GM12878 (cell line): ENCODE results near the gene ZCCHC24. TPM values are rescaled to one million over a fixed set of nuclear protein-coding genes. Genes with fewer than 3 reads are reported as not detected.

Source experiments
- ATAC-seq: fragments of 200-7000 bp; cut with Tn5 transposase; 3 replicates; pipeline ENCODE4 v1.9.1; 2020; ENCODE audit warnings: mild to moderate bottlenecking, moderate library complexity
- BruUV-seq: library from RNA; stranded (reverse); fragments of 400-500 nt; replicated peaks from 2 replicates; lab custom pipeline; 2021; lab: Mats Ljungman, UMichigan
- CTCF ChIA-PET: fragments of 300-600 bp; sonication (Branson Sonifier 250); formaldehyde crosslinking; extraction: SDS; loops from one replicate; lab custom pipeline; 2021; ENCODE audit warnings: inconsistent platforms; lab: Yijun Ruan, JAX
- POLR2A ChIA-PET: fragments of 350-600 bp; formaldehyde crosslinking; extraction: SDS; loops from one replicate; lab custom pipeline; 2021; ENCODE audit warnings: inconsistent platforms; lab: Charles Lee
- RAD21 ChIA-PET: fragments of 300-600 bp; sonication (Branson Sonifier 250); formaldehyde crosslinking; loops from one replicate; lab custom pipeline; 2023; ENCODE audit warnings: antibody characterized with exemption; ENCODE audit not compliant: unreplicated experiment; lab: Charles Lee
- SMC1A ChIA-PET: fragments of 300-600 bp; sonication (Branson Sonifier 250); formaldehyde crosslinking; loops from one replicate; lab custom pipeline; 2023; ENCODE audit not compliant: unreplicated experiment, uncharacterized antibody; lab: Charles Lee
- DNase-seq: peaks from one replicate; pipeline ENCODE4 v3.0.0-alpha.2; 2011; ENCODE audit warnings: low read depth, low spot score
- FAIRE-seq: peaks from 3 replicates; lab custom pipeline; 2011; peaks lifted over from hg19 to GRCh38; lab: Jason Lieb, UNC
- H2AFZ ChIP-seq: 2 replicates; pipeline ENCODE4 v1.6.0; 2011; ENCODE audit warnings: low read depth, low read length, control low read depth; ENCODE audit not compliant: control insufficient read depth
- H3K27ac ChIP-seq: 2 replicates; pipeline ENCODE4 v1.5.1; 2011; ENCODE audit warnings: control low read depth; ENCODE audit not compliant: control insufficient read depth, insufficient read depth
- H3K27me3 ChIP-seq, 2 experiments: replicated peaks in 1 of 2; 2 replicates each; pipeline versions ENCODE4 v1.6.0 to v1.6.1; 2011; ENCODE audit warnings: low read length in 1 of 2; ENCODE audit not compliant: control insufficient read depth in 2 of 2, insufficient read depth in 2 of 2
- H3K36me3 ChIP-seq, 2 experiments: 2 replicates each; pipeline ENCODE4 v1.5.1; 2011; ENCODE audit warnings: low read length in 1 of 2; ENCODE audit not compliant: control insufficient read depth in 2 of 2, insufficient read depth in 2 of 2
- H3K4me1 ChIP-seq: 2 replicates; pipeline ENCODE4 v1.6.1; 2011; ENCODE audit warnings: mild to moderate bottlenecking, low read length, moderate library complexity, mixed read lengths; ENCODE audit not compliant: control insufficient read depth, insufficient read depth
- H3K4me2 ChIP-seq: 2 replicates; pipeline ENCODE4 v1.6.0; 2011; ENCODE audit warnings: control low read depth; ENCODE audit not compliant: control insufficient read depth, insufficient read depth
- H3K4me3 ChIP-seq: fragments of 200-600 bp; sonication (generic); 2 replicates; pipeline ENCODE4 v1.5.1; 2016
- H3K79me2 ChIP-seq: 2 replicates; pipeline ENCODE4 v1.6.0; 2011; ENCODE audit warnings: low read length; ENCODE audit not compliant: control insufficient read depth, insufficient read depth
- H3K9ac ChIP-seq: 2 replicates; pipeline ENCODE4 v1.8.0; 2011; ENCODE audit warnings: low read length, control low read depth, mixed read lengths; ENCODE audit not compliant: control insufficient read depth, insufficient read depth
- H3K9me3 ChIP-seq: replicated peaks from 3 replicates; pipeline ENCODE4 v1.5.1; 2011; ENCODE audit warnings: mild to moderate bottlenecking, low read length; ENCODE audit not compliant: control insufficient read depth, insufficient read depth
- H4K20me1 ChIP-seq: 2 replicates; pipeline ENCODE4 v1.6.0; 2011; ENCODE audit not compliant: control insufficient read depth, insufficient read depth
- ATF3 ChIP-seq: IDR thresholded peaks from 2 replicates; pipeline ENCODE4 v1.6.1; 2011; ENCODE audit warnings: low read depth, mild to moderate bottlenecking, low read length, moderate library complexity, borderline replicate concordance; ENCODE audit errors: extremely low read depth
- BHLHE40 ChIP-seq, 2 experiments: fragments of 450-650 bp in 1 of 2; IDR thresholded peaks; 2 replicates each; pipeline ENCODE4 v1.6.1; 2011 to 2017; ENCODE audit warnings: low read depth in 2 of 2, borderline replicate concordance in 1 of 2, improper control_type of control experiment in 1 of 2, low read length in 1 of 2, mild to moderate bottlenecking in 1 of 2
- HDAC6 ChIP-seq: fragments of 200-600 bp; sonication (generic); IDR thresholded peaks from one replicate; pipeline ENCODE4 v1.8.0; 2017; ENCODE audit warnings: antibody characterized with exemption; ENCODE audit not compliant: unreplicated experiment
- JUNB ChIP-seq: IDR thresholded peaks from 2 replicates; pipeline ENCODE4 v1.6.1; 2016; ENCODE audit warnings: antibody characterized with exemption, mild to moderate bottlenecking
- SIN3A ChIP-seq: IDR thresholded peaks from 2 replicates; pipeline ENCODE4 v1.6.1; 2012; ENCODE audit warnings: low read depth, low read length, improper control_type of control experiment
- SMC3 ChIP-seq: IDR thresholded peaks from 2 replicates; pipeline ENCODE4 v1.6.1; 2011; ENCODE audit warnings: low read length, improper control_type of control experiment, borderline replicate concordance
- TAF1 ChIP-seq: IDR thresholded peaks from 2 replicates; pipeline ENCODE4 v1.6.1; 2011; ENCODE audit warnings: mild to moderate bottlenecking, low read depth, low read length, borderline replicate concordance
- WGBS: methylation state at CpG from one replicate; pipeline ENCODE4 v1.1.6; 2016; ENCODE audit warnings: low lambda C conversion rate; ENCODE audit not compliant: insufficient replicate concordance, insufficient coverage; ENCODE audit errors: missing lambda C conversion rate; 5-methylcytosine and 5-hydroxymethylcytosine counted together
- in situ Hi-C: fragments of 300-500 bp; cut with MboI; formaldehyde crosslinking; loops from 9 replicates; pipeline ENCODE4 v1.14.3; 2018; ENCODE audit warnings: mixed read lengths
- intact Hi-C: fragments of 100-400 bp; cut with micrococcal nuclease; formaldehyde crosslinking; loops from one replicate; pipeline ENCODE4 v1.14.2; 2022; ENCODE audit not compliant: unreplicated experiment
- polyA plus RNA-seq, 11 experiments: library from polyadenylated mRNA; depleted of rRNA in 4 of 11; unstranded in 6 of 11; stranded (reverse) in 5 of 11; fragments of >200 nt; fragmentation: Nextera tagmentation in 4 of 11; fragmentation: Illumina TruSeq in 1 of 11; extraction: Ambion mirVana in 4 of 11; extraction: Trizol in 1 of 11; gene quantifications; 1 replicate in 1 of 11; 2 replicates in 10 of 11; pipeline versions ENCODE4 v1.2.1 to v1.2.3, GENCODE V29; 2011 to 2016; ENCODE audit warnings: inconsistent platforms in 2 of 11, missing spikeins in 2 of 11, low read depth in 1 of 11
- total RNA-seq, 4 experiments: library from RNA; depleted of rRNA in 3 of 4; stranded (reverse); fragments of >200 nt in 3 of 4; fragmentation: Illumina TruSeq in 1 of 4; extraction: Trizol in 1 of 4; gene quantifications; 2 replicates each; pipeline versions ENCODE4 v1.2.1 to v1.2.3, GENCODE V29; 2013 to 2021
- TF ChIP-seq, protein P1 (sequence below): IDR thresholded peaks from 2 replicates; pipeline ENCODE4 v1.6.1; 2011; ENCODE audit warnings: borderline replicate concordance, low read depth, mild to moderate bottlenecking, moderate library complexity, low read length; ENCODE audit not compliant: insufficient read depth, poor library complexity, severe bottlenecking

Gene ZCCHC24
- total and polyA plus RNA-seq, 10 of the 15 experiments (the other 5 are each of a cell fraction or from before 2014, with no cell fraction given), result 0.02 to 0.62 (median 0.04) TPM; not detected in 4

DNA sequence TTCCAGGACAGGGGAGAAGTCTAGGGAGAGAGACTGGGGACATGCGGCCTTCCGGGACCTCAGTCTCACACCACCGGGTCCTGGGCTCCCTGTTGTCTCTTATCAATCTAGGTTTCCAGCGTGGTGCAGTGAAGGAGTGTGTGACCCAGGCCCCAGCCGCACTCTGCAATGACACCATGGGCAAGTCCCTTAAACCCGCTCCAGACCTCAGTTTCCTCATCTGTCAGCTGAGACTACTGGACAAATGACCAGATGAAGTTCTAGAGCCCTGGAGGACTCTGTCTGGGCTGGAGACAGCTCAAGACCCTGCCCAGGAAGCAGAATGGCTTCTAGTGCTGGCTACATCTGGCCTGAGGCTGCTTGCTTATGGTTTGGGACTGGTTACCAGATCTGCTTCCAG lies 46.8 kb upstream of the ZCCHC24 start:
- H3K9me3 ChIP-seq, result no peaks in the 10 kb centered on the region
- H3K4me2 ChIP-seq, result no peak overlapping the region
- BruUV-seq, result no TSS peak
- in situ Hi-C loops, result no loop called here
- ATAC-seq, result no peak
- POLR2A ChIA-PET, result no interaction called here
- H3K79me2 ChIP-seq, result no peaks in the 10 kb centered on the region
- no peak for FAIRE-seq
- H3K4me1 ChIP-seq, result peaks cover 6% of the 10 kb centered on the region
- RAD21 ChIA-PET, result no interaction called here
- peaks cover 3 to 6% of the 10 kb centered on the region in 2 experiments; a peak in 2 of 4 replicates for H3K27me3 ChIP-seq
- H4K20me1 ChIP-seq, result no peaks in the 10 kb centered on the region
- intact Hi-C loops, result no loop called here
- CTCF ChIA-PET, result interaction anchor here (0.7 to 6.6 kb wide), 3 partner anchors 11 to 118 kb away, joined by 3 to 100 read pairs (median 4); no protein-coding TSS in a partner anchor
- no peak for DNase-seq
- SMC1A ChIA-PET, result no interaction called here
- H3K4me3 ChIP-seq, result no peak overlapping the region
- WGBS, result 52% methylated on average over 6 of the region's 6 CpGs
- no peak overlapping the region for H3K9ac ChIP-seq
- TF ChIP-seq HDAC6, result no peak
- TF ChIP-seq ATF3, result no peak
- no peak for TF ChIP-seq BHLHE40 (IDR thresholded peaks at IDR 0.05; ENCODE audit: borderline replicate concordance in 1 of 2, low read depth in 2 of 2, low read length in 1 of 2)
- no peak for TF ChIP-seq SIN3A
- no peak for TF ChIP-seq SMC3
- TF ChIP-seq TAF1, result no peak
- no peak for TF ChIP-seq JUNB
- TF ChIP-seq, protein P1, sequence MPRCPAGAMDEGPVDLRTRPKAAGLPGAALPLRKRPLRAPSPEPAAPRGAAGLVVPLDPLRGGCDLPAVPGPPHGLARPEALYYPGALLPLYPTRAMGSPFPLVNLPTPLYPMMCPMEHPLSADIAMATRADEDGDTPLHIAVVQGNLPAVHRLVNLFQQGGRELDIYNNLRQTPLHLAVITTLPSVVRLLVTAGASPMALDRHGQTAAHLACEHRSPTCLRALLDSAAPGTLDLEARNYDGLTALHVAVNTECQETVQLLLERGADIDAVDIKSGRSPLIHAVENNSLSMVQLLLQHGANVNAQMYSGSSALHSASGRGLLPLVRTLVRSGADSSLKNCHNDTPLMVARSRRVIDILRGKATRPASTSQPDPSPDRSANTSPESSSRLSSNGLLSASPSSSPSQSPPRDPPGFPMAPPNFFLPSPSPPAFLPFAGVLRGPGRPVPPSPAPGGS, result no peak
- H3K36me3 ChIP-seq, result no peaks in the 10 kb centered on the region
- no peak overlapping the region for H3K27ac ChIP-seq
- no peak overlapping the region for H2AFZ ChIP-seq
